NCI-H524 (cell line): Measurements from ENCODE around the gene CPVL.
A peak's percentile ranks its signal among the peaks of the same experiment; 100 is the strongest.

Experiments used
- DNase-seq, 2 experiments: peaks; one replicate each; lab custom pipeline; 2025; lab: John Stamatoyannopoulos, UW

Gene CPVL

GRCh38 chr7:29000717-29001076, 145.6 kb downstream of the CPVL start:
- no peak for DNase-seq

GRCh38 chr7:28999895-29000716, 146.2 kb downstream of the CPVL start:
- DNase-seq, result no peak

GRCh38 chr7:28999427-28999826, 146.9 kb downstream of the CPVL start:
- no peak for DNase-seq

- DNase-seq, result no peak
These were observed 148.2 kb downstream of the CPVL start for GRCh38 chr7:28998105-28998504.

- DNase-seq, result no peak
These were observed 149.5 kb downstream of the CPVL start for GRCh38 chr7:28996836-28997235.

GRCh38 chr7:28993371-28993770, 153.0 kb downstream of the CPVL start:
- DNase-seq, result no peak

- DNase-seq, result no peak
These were observed 153.5 kb downstream of the CPVL start for GRCh38 chr7:28992798-28993197.

GRCh38 chr7:28990200-28990960, 156.0 kb downstream of the CPVL start:
- peak; percentile 4 to 19 for DNase-seq

GRCh38 chr7:28989211-28989980, 156.9 kb downstream of the CPVL start:
- DNase-seq, result no peak

- DNase-seq, result no peak
These were observed 157.5 kb downstream of the CPVL start for GRCh38 chr7:28988810-28989209.

- DNase-seq, result no peak
These were observed 158.2 kb downstream of the CPVL start for GRCh38 chr7:28988091-28988490.

- no peak for DNase-seq
These were observed 159.6 kb downstream of the CPVL start for GRCh38 chr7:28986765-28987110.

- DNase-seq, result no peak
These were observed 160.1 kb downstream of the CPVL start for GRCh38 chr7:28986028-28986764.

- no peak for DNase-seq
These were observed 161.7 kb downstream of the CPVL start for GRCh38 chr7:28984631-28985030.

- DNase-seq, result no peak
These were observed 162.1 kb downstream of the CPVL start for GRCh38 chr7:28984217-28984616.

GRCh38 chr7:28983396-28984190, 162.7 kb downstream of the CPVL start:
- no peak for DNase-seq

- no peak for DNase-seq
These were observed 165.2 kb downstream of the CPVL start for GRCh38 chr7:28981161-28981465.

GRCh38 chr7:28980451-28981160, 165.7 kb downstream of the CPVL start:
- DNase-seq, result no peak

- DNase-seq, result peak; percentile 8 to 38
These were observed 166.6 kb downstream of the CPVL start for GRCh38 chr7:28979776-28980175.

- no peak for DNase-seq
These were observed 168.5 kb downstream of the CPVL start for GRCh38 chr7:28977881-28978280.

- no peak for DNase-seq
These were observed 170.3 kb downstream of the CPVL start for GRCh38 chr7:28976022-28976421.
